GM12892 (cell line): ENCODE measurements around the gene CD99.

Source experiments
- POLR2A ChIP-seq: IDR thresholded peaks from 2 replicates; pipeline ENCODE4 v1.6.1; 2011; ENCODE audit warnings: low read depth, low read length, control low read depth
- POLR2AphosphoS5 ChIP-seq: IDR thresholded peaks from 2 replicates; pipeline ENCODE4 v1.6.1; 2011; ENCODE audit warnings: low read depth, low read length, control low read depth
- TAF1 ChIP-seq: IDR thresholded peaks from 2 replicates; pipeline ENCODE4 v1.6.1; 2011; ENCODE audit warnings: low read depth, mild to moderate bottlenecking, control low read depth, low read length, borderline replicate concordance

DNA sequence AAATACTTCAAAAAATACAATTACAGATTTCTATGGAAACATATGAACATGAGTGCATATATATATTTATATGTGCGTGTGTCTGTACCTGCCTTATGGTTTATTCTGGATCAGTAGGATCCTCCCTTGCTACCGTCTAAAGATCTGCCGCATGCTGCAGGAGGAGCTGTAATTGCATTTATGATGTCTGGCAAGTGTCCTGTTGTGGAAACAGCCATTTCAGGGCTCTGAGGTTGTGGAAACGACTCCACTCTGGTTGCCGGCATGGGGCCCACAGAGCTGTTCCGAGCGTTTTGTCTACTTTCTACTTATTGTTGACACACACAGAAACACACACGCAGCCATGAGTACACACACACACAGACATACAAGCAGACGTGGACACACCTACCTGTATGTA, 21.3 kb downstream of the CD99 start:
- TF ChIP-seq POLR2A (no peak), POLR2AphosphoS5 (no peak), TAF1 (no peak)
